HG02870 (cell line): ENCODE data around the gene ITK.
"Not testable (repeated sequence)": the region's sequence is repeated elsewhere in the genome, so short reads cannot be mapped to it uniquely, and the experiment has no call there.

ENCODE experiments used
- ATAC-seq: cut with Tn5 transposase; IDR thresholded peaks from one replicate; pipeline ENCODE4 v1.9.1; 2021; ENCODE audit warnings: mild to moderate bottlenecking, moderate library complexity; ENCODE audit not compliant: unreplicated experiment

The ITK gene

DNA sequence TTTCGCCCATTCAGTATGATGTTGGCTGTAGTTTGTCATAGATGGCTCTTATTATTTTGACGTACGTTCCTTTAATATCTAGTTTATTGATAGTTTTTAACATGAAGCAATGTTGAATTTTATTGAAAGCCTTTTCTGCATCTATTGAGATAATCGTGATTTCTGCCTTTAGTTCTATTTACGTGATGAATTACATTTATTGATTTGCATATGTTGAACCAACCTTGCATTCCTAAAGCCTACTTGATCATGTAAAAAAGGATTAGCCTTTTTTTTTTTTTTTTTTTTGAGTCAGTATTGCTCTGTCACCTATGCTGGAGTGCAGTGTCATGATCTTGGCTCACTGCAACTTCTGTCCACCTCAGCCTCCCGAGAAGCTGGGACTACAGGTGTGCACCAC lies 25.1 kb downstream of the ITK start:
- no peak for ATAC-seq

DNA sequence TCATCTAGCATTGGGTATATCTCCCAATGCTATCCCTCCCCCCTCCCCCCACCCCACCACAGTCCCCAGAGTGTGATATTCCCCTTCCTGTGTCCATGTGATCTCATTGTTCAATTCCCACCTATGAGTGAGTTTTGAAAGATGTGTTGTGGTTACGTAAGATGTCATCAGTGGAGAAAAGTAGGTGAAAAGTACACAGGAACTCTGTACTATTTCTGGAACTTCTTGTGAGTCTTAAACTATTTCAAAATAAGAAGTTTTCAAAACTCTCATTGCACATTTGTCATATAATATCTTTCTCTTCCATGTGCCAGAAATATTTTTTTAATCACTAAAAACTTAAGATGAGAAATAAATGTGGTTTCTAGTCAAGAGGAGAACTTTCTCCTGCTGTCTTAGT lies 30.0 kb downstream of the ITK start:
- not testable (repeated sequence) for ATAC-seq

DNA sequence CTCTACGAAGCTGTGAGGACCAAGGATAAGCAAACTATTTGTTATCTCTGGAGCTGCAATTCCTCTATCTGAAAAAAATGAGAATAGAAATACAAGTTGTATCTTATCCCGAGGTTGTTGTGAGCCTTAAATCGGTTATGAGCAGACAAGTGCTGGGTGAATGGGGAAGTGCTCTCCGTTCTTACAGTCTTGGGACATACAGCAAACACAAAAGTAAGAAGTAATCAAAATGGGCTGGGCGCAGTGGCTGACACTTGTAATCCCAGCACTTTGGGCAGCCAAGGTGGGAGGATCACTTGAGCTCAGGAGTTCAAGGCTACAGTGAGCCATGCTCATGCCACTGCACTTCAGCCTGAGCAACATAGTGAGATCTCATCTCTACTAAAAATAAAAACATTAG lies 31.7 kb downstream of the ITK start:
- no peak for ATAC-seq

DNA sequence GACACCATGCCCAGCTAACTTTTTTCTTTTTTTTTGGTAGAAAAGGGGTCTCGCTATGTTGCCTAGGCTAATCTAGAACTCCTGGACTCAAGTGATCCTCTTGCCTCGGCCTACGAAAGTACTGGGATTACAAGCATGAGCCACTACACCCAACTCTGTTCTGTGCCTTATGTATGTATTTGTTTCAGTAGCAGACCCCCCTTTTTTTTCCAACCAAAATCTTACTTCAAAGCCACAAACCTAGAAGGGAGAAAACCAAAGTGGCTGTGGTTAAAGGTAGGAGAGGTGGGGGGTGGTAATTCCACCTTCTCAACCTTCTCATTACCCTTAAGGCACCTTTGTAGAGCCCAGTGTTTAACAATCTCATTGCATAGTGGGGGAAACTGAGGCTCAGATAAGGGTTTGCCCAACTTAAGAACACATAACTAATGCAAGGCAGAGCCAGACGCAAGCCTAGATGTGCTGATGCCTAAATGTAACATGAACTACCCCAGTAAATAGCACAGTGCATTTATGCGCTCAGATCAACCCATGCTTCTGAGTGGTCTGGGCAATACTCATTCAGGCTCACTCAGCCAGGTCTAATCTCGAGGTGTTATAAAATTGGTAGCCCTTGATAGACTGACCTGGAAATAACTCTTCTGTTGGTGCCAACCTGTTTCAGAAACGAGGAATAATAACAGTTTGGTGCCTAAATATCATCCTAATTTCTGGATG lies 33.0 kb downstream of the ITK start:
- ATAC-seq = no peak

DNA sequence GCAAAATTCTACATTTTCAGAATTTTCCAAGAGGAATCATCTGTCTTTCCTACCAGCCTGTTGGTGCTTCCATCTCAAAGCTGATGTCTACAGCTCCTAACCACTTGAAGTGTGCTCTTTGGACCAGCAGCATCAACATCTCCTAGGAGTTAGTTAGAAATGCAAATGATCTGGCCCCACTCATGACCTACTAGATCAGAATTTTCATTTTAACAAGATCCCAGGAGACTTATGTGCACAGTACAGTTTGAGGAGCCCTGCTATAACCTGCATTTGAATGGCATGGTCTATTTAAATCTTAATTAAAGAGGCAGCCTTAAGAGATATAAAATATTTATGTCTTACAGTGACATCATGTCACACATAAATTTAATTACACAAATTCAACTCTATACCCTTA lies 33.8 kb downstream of the ITK start:
- no peak for ATAC-seq

DNA sequence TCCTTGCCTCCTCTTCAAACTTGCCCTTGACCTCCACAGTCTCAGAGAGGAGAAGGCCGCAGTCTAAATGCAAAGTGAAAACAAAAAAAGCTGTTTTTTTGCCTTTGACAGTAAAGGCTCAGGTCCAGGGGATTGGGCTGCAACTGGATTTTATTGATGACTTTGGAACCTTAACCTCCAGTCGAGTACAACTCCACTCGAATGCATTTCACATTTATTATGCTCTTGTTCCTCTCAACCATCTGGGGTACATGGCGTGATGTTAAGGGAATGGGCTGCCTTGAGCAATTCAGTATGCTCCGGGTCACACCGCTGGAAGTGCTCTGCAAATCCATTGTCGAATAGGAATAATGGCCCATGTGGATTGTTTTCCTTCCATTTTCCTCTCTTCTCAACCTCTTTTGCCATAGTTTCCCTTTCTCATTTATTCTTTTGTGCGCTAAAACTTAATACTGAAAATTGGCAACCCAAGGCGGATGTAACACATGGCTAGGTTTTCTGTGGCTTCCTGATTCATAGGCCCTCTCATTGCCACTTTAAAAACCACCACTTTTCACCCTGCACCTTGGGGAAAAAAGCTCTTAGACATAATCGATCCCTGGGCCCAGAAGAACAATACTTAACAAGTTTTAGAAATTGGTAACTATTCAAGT lies 34.3 kb downstream of the ITK start:
- no peak for ATAC-seq

DNA sequence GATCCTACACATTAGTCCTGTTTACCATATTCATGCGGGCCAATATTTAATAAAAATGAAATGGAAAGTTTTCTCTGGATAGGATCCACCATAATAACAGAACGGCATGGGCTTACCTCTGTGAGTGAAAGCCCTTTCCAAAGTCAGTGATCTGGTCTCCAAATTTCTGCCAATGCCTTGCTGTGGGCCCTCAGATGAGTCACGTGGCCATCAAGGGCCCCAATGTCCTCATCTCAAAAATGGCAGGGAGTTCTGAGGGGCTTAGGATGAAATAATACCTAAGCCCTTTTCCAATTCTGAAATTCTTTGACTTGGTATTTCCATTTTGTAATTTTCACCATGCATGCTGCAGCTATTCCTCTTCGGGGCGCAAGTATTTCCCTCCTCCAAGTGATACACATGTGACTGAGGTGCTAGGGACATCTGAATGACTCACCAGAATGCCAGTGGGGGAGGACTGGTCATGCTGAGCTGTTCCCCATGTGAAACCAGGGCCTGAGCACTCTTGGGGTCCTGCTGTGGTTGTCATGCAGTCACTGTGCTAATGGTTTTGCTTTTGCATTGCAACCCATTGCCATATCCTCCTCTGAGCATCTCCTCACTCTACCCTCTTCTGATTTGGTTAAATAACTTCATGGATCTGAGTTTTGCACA lies 35.0 kb downstream of the ITK start:
- no peak for ATAC-seq

DNA sequence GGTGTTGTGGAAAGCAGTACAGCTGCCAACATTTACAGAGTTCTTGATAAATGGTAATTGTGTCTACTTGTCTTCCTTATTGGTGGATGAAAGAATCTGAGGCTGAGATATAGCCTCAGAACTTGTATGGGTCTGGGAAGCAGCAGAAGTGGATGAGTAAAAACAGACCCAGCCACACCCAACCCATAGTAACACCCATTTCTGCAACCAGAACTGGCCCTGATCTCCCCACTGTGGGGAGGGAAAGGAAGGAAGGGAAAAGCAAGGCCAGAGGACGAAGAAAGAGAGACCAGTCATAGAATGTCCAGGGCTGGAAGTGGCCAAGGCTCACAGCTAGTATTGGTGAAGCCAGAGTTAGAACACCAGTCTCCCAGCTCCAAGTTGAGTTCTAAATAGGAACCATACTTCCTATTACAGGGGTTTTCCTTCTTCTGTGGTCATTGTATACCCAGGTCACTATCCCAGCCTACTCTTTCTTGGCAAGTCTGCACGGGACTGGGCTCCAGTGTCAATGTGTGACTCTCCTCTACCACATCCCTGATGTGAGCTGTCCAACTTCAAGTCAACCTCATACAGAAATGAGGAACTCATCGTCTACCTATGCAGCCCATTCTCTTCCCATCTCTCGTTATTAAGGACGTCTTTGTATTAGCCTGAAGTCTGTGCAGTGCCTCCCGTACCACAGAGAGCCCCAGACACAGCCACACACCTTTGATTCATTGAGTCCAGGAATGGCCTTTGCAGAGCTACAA lies 35.9 kb downstream of the ITK start:
- no peak for ATAC-seq

DNA sequence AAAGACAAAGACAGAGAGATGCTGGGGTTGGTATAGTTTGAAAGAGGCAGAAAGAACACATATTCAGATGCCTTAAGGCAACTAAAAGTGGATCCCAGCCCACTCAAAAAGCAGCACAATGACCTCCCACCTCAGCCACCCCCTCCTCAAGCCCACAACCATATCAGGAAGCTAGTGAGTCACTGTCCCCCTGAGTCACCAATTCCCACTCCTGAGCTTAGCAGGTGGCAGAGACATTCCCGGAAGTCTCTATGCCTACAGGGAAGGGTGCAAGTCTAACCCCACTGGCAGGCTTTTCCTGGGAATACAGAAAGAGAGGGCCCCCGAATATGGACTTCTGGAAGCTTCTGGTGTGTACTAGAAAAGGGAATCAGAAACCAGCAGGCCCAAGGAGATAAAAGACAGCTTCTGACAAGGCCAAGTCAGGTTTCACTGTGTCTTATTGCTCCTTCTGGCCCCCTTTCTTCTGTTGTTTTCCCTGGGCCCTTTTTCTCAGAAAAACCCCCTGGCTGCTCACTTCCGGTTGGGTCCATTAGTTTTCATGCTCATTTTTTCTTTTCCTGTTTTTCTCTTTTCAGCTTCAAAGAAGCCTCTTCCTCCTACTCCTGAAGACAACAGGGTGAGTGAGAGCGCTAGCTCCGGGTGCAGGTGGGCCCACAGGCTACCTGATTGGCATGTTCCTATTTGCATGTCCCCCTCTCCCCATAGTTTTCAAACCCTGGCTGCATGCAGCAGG lies 36.8 kb downstream of the ITK start:
- no peak for ATAC-seq

DNA sequence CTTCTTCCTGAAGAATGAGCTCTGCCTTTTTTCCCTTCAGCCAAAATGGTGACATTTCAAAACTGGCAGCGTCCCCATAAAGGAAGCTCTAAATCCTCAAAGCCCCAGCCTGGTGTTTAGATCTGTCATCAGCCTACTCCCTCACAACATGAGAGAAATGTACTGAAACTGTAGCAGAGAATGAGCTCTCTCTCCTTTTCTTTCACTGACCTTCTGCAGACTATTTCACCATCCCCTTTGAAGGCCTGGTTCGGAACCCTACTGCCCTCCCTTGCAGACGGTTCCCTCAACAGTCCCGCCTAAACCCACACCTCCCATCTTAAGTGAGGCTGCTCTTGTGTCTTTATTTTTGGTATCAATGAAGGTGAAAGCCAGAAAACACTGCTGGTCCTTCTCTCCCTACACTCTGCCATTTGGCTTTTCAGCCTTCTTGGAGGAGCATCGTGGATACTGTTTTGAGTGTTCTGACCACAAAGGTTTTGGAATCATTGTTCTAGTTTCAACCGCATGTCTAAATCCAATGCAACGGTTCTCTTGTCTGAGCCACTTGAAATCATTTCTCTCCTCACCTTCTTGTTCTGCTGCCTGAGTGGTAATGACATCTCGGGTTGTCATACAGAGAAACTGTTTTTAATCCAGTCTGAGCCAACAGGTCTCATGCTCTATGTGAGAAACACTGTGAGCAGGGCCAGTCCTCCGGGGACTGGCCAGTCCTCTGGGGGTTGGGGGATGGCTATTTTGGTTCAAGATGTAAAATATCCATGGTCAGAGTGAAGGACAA lies 39.0 kb downstream of the ITK start:
- peak; percentile 75 for ATAC-seq

DNA sequence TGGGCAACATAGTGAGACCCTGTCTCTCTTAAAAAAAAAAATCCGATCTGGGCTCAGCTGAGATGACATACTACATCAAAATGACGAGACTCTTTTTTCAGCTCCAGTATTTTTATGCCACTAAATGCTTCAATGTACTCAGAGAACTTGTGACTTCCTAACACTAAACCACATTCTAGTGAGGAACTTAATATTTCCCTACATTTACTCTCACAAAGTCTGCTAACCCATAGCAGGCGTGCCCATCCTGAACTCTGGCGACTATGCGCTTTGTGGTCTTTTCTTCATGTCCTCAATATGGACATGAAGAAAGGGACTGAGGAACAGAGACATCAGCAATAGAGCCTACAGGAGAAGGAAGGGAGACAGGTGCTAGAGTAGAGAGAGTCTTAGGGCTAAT lies 41.3 kb downstream of the ITK start:
- ATAC-seq = no peak

DNA sequence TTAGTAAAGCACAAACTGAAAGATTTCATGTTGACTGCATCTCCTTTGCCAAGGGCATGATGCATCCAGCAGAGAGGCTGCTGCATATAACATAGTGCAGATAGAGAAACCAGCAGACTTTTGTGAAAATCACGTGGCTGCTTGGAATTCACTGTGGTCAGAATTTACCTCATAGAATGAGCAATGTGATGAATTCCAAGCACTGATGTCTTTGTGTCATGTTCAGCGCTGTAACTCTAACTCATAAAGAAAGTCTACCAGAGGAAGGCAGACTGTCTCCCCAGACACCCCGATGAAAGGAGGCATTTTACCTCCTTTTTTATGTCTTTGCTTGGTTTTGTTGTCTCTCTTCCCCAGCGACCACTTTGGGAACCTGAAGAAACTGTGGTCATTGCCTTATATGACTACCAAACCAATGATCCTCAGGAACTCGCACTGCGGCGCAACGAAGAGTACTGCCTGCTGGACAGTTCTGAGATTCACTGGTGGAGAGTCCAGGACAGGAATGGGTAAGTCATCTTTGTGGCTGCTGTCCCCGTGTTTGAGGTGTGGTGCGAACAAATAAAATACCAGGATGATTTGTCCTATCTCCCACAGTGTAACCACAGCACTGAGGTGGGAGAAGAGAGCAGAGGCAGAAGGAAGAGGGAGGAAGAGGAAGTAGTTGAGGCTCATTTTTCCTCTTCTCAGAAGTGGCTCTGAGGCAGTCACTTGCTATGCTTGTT lies 42.0 kb downstream of the ITK start:
- no peak for ATAC-seq

DNA sequence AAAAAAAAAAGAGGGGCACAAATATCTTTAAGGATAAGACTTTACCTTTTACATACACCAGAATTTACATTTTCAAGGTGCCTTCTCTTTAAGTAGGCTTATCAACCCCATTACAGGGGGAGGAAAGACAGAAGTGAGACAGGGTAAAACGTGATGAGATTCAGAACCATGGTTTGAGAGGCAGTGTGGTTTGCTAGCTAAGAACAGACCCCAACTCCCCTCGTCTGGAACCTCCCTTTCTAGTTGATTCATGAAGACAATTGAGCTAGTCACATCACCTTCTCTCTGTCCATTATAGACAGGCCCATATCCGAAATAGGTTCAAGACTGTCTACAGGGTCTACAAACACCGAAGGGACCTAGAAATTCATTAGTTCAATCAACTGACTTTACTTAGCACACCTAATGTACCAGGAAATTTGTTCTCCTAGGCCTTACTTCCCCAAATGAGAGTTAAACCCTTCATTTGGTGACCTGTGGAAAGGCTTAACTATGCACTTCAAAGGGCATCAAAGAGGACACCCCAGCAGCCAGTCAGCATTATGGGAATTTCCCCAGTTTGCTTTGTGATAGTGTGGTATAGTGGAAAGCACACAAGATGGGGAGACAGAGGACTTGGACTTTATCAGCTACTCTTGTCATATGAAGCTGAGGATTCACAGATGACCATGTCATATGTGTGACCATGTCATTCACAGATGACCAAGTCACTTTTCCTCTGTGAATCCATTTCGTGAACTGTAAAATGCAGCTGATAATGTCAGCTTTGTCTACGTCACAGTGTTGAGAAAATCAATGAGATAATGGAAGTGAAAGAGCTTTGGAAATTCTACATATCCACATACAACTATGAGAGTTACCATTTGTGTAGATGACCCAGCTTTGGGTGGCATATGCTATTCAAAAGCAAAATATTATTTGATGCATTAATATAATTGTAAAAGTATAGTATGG lies 45.1 kb downstream of the ITK start:
- ATAC-seq = peak; percentile 34

DNA sequence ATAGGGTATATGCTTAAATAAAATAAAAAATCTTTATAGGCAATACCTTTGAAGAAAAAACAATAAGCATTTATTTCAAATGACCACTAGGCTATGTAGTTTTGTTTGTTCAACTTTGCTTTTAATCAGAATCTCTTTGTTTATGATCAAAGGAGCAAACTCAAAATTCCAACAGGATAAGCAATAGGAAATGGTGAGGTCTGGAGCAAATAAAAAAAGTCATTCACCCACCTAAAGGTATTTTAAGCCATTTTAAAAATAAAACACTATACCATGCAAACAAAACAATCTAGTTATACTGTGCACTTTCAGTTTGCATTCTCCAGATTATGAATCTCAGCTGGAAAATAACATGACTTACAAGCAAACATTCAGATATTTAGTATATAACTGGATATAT lies 50.0 kb downstream of the ITK start:
- no peak for ATAC-seq

DNA sequence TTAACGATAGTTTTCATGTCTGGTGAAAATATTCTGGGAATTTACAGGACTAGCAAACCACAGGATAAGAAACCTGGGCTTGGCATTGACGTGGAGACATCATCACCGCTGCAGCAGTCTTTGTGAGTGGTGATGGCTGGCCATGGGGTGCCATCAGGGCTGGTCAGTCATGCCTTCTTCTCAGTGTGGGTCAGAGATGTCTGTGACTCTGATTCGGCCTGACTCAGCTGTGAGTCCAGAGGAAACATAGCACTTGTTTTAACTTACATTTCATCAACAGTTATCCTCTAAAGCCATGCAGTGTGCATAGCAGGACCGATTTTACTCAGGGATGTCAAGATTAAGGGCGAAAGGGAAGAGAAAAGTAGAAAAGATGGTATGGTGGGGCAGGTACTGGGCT lies 52.1 kb downstream of the ITK start:
- ATAC-seq = no peak

DNA sequence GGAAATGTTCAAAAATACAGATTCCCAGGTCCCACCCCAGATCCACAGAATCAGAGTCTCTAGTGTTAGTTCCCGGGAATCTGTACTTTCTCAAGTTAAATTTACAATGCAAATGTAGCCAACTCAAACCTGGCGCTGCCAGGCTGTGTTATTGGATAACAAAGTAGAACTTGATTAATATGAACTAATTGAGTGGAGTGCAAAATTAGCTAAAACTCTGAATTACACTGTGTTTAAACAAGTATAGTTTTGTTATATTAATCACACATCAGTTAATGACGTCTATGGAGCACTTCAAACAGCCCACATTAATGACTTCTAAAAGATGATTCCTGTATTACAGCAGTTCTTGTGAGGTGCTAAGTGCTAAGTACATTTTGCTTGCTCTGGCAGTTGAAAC lies 52.9 kb downstream of the ITK start:
- no peak for ATAC-seq

DNA sequence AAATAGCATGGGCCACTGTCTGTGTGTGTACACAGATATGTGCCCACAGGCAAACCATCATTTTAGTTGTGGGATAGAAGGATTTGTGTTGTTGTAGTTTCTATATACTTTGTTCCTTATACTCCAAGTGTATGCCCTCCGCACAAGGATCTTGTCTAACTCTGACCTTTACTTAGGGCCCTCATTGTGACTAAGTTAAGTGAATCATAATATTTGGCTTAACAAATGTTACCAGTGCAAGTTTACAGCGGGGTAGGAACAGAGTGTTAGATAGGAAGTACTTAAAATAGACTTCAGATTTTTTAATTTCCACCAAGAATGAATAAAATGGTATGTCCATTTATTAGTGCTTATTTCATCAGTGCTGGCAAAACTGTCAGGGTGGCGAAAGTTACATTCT lies 55.8 kb downstream of the ITK start:
- no peak for ATAC-seq

DNA sequence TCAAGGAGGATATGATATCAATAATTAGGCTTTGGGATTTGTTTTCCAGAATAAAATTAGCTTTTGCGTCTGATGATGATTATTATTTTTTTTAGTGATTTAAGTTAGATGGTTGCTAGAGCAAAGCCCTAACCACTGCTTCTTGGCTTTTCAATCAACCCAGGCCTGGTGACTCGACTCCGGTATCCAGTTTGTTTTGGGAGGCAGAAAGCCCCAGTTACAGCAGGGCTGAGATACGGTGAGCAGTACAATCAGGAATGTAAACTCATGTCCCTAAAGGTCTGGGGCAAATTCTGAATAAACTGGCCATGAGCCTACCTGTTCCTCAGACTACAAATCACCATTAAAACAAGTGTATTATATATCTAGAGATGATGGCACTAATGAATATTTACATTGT lies 60.8 kb downstream of the ITK start:
- no peak for ATAC-seq
